Osteoblast (primary cell): ENCODE data around the gene SPRR2F. TPM values are rescaled to one million over a fixed set of nuclear protein-coding genes. Genes with fewer than 3 reads are reported as not detected.
"Not testable (repeated sequence)": the region's sequence is repeated elsewhere in the genome, so short reads cannot be mapped to it uniquely, and the experiment has no call there.

ENCODE experiments used
- DNase-seq: peaks from one replicate; pipeline ENCODE4 v3.0.0; 2011; ENCODE audit warnings: low spot score, mixed read lengths; ENCODE audit not compliant: insufficient read length; ENCODE audit errors: missing footprints
- H2AFZ ChIP-seq: 2 replicates; pipeline ENCODE4 v1.6.0; 2011; ENCODE audit warnings: mild to moderate bottlenecking, low read length
- H3K27ac ChIP-seq: 2 replicates; pipeline ENCODE4 v1.5.1; 2011; ENCODE audit warnings: mild to moderate bottlenecking, low read depth, low read length, moderate library complexity
- H3K27me3 ChIP-seq: 2 replicates; pipeline ENCODE4 v1.6.0; 2012; ENCODE audit warnings: mild to moderate bottlenecking, control low read depth, inconsistent platforms, low read length, moderate library complexity; ENCODE audit not compliant: insufficient read depth
- H3K36me3 ChIP-seq: 2 replicates; pipeline ENCODE4 v1.5.1; 2011; ENCODE audit warnings: mild to moderate bottlenecking, low read length, control low read depth, moderate library complexity; ENCODE audit not compliant: insufficient read depth
- H3K4me1 ChIP-seq: 2 replicates; pipeline ENCODE4 v1.5.1; 2011; ENCODE audit warnings: mild to moderate bottlenecking, low read length, control low read depth, moderate library complexity; ENCODE audit not compliant: insufficient read depth
- H3K4me2 ChIP-seq: 2 replicates; pipeline ENCODE4 v1.6.0; 2011; ENCODE audit warnings: mild to moderate bottlenecking, low read length; ENCODE audit not compliant: insufficient read depth
- H3K4me3 ChIP-seq: fragments of 200-600 bp; sonication (generic); 3 replicates; pipeline ENCODE4 v1.5.1; 2012; ENCODE audit warnings: mild to moderate bottlenecking, low read length, inconsistent platforms; ENCODE audit not compliant: insufficient read depth
- H3K79me2 ChIP-seq: 2 replicates; pipeline ENCODE4 v1.6.0; 2012; ENCODE audit warnings: mild to moderate bottlenecking, low read length, control low read depth, inconsistent platforms; ENCODE audit not compliant: insufficient read depth
- H3K9me3 ChIP-seq: 2 replicates; pipeline ENCODE4 v1.5.1; 2011; ENCODE audit warnings: low read depth, low read length, control low read depth
- H4K20me1 ChIP-seq: 2 replicates; pipeline ENCODE4 v1.6.0; 2012; ENCODE audit warnings: mild to moderate bottlenecking, low read length, control low read depth; ENCODE audit not compliant: insufficient read depth
- CTCF ChIP-seq: IDR thresholded peaks from 2 replicates; pipeline ENCODE4 v1.5.1; 2011; ENCODE audit warnings: mild to moderate bottlenecking, low read depth, low read length, moderate library complexity; ENCODE audit errors: extremely low read depth
- total RNA-seq: library from RNA; depleted of rRNA; stranded (reverse); fragments of >200 nt; gene quantifications from 2 replicates; pipeline ENCODE4 v1.2.3, GENCODE V29; 2012

SPRR2F gene
- total RNA-seq, 1 donor: not detected

- DNase-seq: no peak
- H3K27ac ChIP-seq: no peak overlapping the region
- no peak overlapping the region for H3K4me3 ChIP-seq
- no peaks in the 10 kb centered on the region for H3K36me3 ChIP-seq
- no peak for TF ChIP-seq CTCF
- H3K4me1 ChIP-seq: no peaks in the 10 kb centered on the region
- H3K27me3 ChIP-seq: no peaks in the 10 kb centered on the region
- H2AFZ ChIP-seq: no peak overlapping the region
- H3K9me3 ChIP-seq: no peaks in the 10 kb centered on the region
- no peaks in the 10 kb centered on the region for H3K79me2 ChIP-seq
- H4K20me1 ChIP-seq: no peaks in the 10 kb centered on the region
- H3K4me2 ChIP-seq: no peak overlapping the region
These were observed 28.1 kb upstream of the SPRR2F start for GRCh38 chr1:153141377-153141776.

- Histone ChIP-seq H3K79me2 (no peaks in the 10 kb centered on the region), H2AFZ (no peak overlapping the region), H3K4me2 (no peak overlapping the region), H3K27ac (no peak overlapping the region), H3K27me3 (no peaks in the 10 kb centered on the region), H3K9me3 (no peaks in the 10 kb centered on the region), H3K4me1 (no peaks in the 10 kb centered on the region), H3K4me3 (no peak overlapping the region), H4K20me1 (no peaks in the 10 kb centered on the region), H3K36me3 (no peaks in the 10 kb centered on the region)
- no peak for TF ChIP-seq CTCF
- no peak for DNase-seq
These were observed 27.2 kb upstream of the SPRR2F start for GRCh38 chr1:153140484-153140883.

GRCh38 chr1:153133743-153134142 lies 20.4 kb upstream of the SPRR2F start:
- Histone ChIP-seq H4K20me1 (no peaks in the 10 kb centered on the region), H3K36me3 (no peaks in the 10 kb centered on the region), H3K27me3 (no peaks in the 10 kb centered on the region), H3K4me3 (no peak overlapping the region), H2AFZ (no peak overlapping the region), H3K4me1 (no peaks in the 10 kb centered on the region), H3K79me2 (no peaks in the 10 kb centered on the region), H3K4me2 (no peak overlapping the region), H3K9me3 (no peaks in the 10 kb centered on the region), H3K27ac (no peak overlapping the region)
- TF ChIP-seq CTCF: no peak
- no peak for DNase-seq

GRCh38 chr1:153133267-153133666 lies 20.0 kb upstream of the SPRR2F start:
- Histone ChIP-seq H3K4me2 (no peak overlapping the region), H3K9me3 (no peaks in the 10 kb centered on the region), H2AFZ (no peak overlapping the region), H3K79me2 (no peaks in the 10 kb centered on the region), H3K4me3 (no peak overlapping the region), H3K36me3 (no peaks in the 10 kb centered on the region), H3K27me3 (no peaks in the 10 kb centered on the region), H3K4me1 (no peaks in the 10 kb centered on the region), H3K27ac (no peak overlapping the region), H4K20me1 (no peaks in the 10 kb centered on the region)
- TF ChIP-seq CTCF: no peak
- no peak for DNase-seq

- H4K20me1 ChIP-seq, H3K27ac ChIP-seq, H3K36me3 ChIP-seq, H3K9me3 ChIP-seq, H3K79me2 ChIP-seq, H3K27me3 ChIP-seq, H3K4me3 ChIP-seq, DNase-seq, H3K4me1 ChIP-seq, H2AFZ ChIP-seq, H3K4me2 ChIP-seq: not testable (repeated sequence)
These were observed 15.4 kb upstream of the SPRR2F start for GRCh38 chr1:153128688-153129087.
